HTR-8/SVneo (cell line): ENCODE measurements around the gene CD177.
A peak's percentile ranks its signal among the peaks of the same experiment; 100 is the strongest.
"Not testable (repeated sequence)": the region's sequence is repeated elsewhere in the genome, so short reads cannot be mapped to it uniquely, and the experiment has no call there.

ENCODE experiments used
- DNase-seq: peaks from one replicate; pipeline ENCODE4 v3.0.0; 2011; ENCODE audit warnings: low spot score, mixed read lengths; ENCODE audit not compliant: insufficient read length
- FAIRE-seq: peaks from 2 replicates; lab custom pipeline; 2011; peaks lifted over from hg19 to GRCh38; lab: Jason Lieb, UNC

CD177 gene

GRCh38 chr19:43353606-43354304, at the start of gene CD177:
TSS of gene CD177 (plus strand) at chr19:43353686. CDS start at chr19:43353715, 29 bp downstream.
- DNase-seq = no peak
- FAIRE-seq = no peak

- FAIRE-seq = peak; percentile 26
Observed at GRCh38 chr19:43305642-43306041, 47.8 kb upstream of the CD177 start.

GRCh38 chr19:43306097-43306496, 47.4 kb upstream of the CD177 start:
- FAIRE-seq = peak; percentile 86
- DNase-seq = no peak

More at GRCh38 chr19:43305642-43306041, 47.8 kb upstream of the CD177 start:
- no peak for DNase-seq

- DNase-seq = no peak
- FAIRE-seq = peak; percentile 9
Observed at GRCh38 chr19:43308244-43308815, 45.2 kb upstream of the CD177 start.

GRCh38 chr19:43309466-43309865, 44.0 kb upstream of the CD177 start:
- DNase-seq (no peak), FAIRE-seq (peak; percentile 42)

- no peak for FAIRE-seq
- no peak for DNase-seq
Observed at GRCh38 chr19:43310221-43310620, 43.3 kb upstream of the CD177 start.

GRCh38 chr19:43311256-43311655, 42.2 kb upstream of the CD177 start:
- FAIRE-seq (no peak), DNase-seq (no peak)

- FAIRE-seq (no peak), DNase-seq (no peak)
Observed at GRCh38 chr19:43311706-43312105, 41.8 kb upstream of the CD177 start.

GRCh38 chr19:43313711-43314495, 39.6 kb upstream of the CD177 start:
- FAIRE-seq = no peak

GRCh38 chr19:43315851-43316250, 37.6 kb upstream of the CD177 start:
- FAIRE-seq = no peak
- no peak for DNase-seq

More at GRCh38 chr19:43313711-43314495, 39.6 kb upstream of the CD177 start:
- DNase-seq = no peak

- DNase-seq = no peak
- no peak for FAIRE-seq
Observed at GRCh38 chr19:43316591-43317319, 36.7 kb upstream of the CD177 start.

- FAIRE-seq (no peak), DNase-seq (no peak)
Observed at GRCh38 chr19:43318203-43318602, 35.3 kb upstream of the CD177 start.

- FAIRE-seq = no peak
Observed at GRCh38 chr19:43318796-43319314, 34.6 kb upstream of the CD177 start.

GRCh38 chr19:43320546-43320945, 32.9 kb upstream of the CD177 start:
- no peak for DNase-seq

More at GRCh38 chr19:43318796-43319314, 34.6 kb upstream of the CD177 start:
- DNase-seq = no peak

GRCh38 chr19:43326761-43327160, 26.7 kb upstream of the CD177 start:
- DNase-seq, FAIRE-seq: not testable (repeated sequence)

More at GRCh38 chr19:43320546-43320945, 32.9 kb upstream of the CD177 start:
- no peak for FAIRE-seq

GRCh38 chr19:43328561-43328960, 24.9 kb upstream of the CD177 start:
- not testable (repeated sequence) for FAIRE-seq, DNase-seq

GRCh38 chr19:43329049-43329448, 24.4 kb upstream of the CD177 start:
- not testable (repeated sequence) for FAIRE-seq, DNase-seq

GRCh38 chr19:43329989-43330388, 23.5 kb upstream of the CD177 start:
- FAIRE-seq = no peak
- no peak for DNase-seq

GRCh38 chr19:43330726-43331434, 22.6 kb upstream of the CD177 start:
- no peak for FAIRE-seq
- DNase-seq = no peak
